ENCODE measurements around the gene FAM219A.
A peak's percentile ranks its signal among the peaks of the same experiment; 100 is the strongest.
"Not testable (repeated sequence)": the region's sequence is repeated elsewhere in the genome, so short reads cannot be mapped to it uniquely, and the experiment has no call there.

Gene FAM219A

GRCh38 chr9:34440017-34440416 lies 18.4 kb downstream of the FAM219A start:
- no peak for DNase-seq

GRCh38 chr9:34438465-34438864 lies 19.9 kb downstream of the FAM219A start:
- not testable (repeated sequence) for DNase-seq

GRCh38 chr9:34437926-34438307 lies 20.5 kb downstream of the FAM219A start:
- not testable (repeated sequence) for DNase-seq

- DNase-seq, result peak; percentile 86
Measured at GRCh38 chr9:34437006-34437925, 21.1 kb downstream of the FAM219A start.

GRCh38 chr9:34431667-34432066 lies 26.7 kb downstream of the FAM219A start:
- DNase-seq, result peak; percentile 28

GRCh38 chr9:34430843-34431437 lies 27.4 kb downstream of the FAM219A start:
- DNase-seq, result peak; percentile 90

GRCh38 chr9:34428325-34428958 lies 29.9 kb downstream of the FAM219A start:
- DNase-seq, result no peak

- no peak for DNase-seq
Measured at GRCh38 chr9:34426347-34427074, 31.9 kb downstream of the FAM219A start.

- DNase-seq, result no peak
Measured at GRCh38 chr9:34419716-34420504, 38.5 kb downstream of the FAM219A start.

- DNase-seq, result no peak
Measured at GRCh38 chr9:34417734-34418133, 40.6 kb downstream of the FAM219A start.

- peak; percentile 86 for DNase-seq
Measured at GRCh38 chr9:34413231-34413852, 45.0 kb downstream of the FAM219A start.

- DNase-seq, result no peak
Measured at GRCh38 chr9:34412336-34412735, 46.0 kb downstream of the FAM219A start.

- DNase-seq, result no peak
Measured at GRCh38 chr9:34409154-34409553, 49.2 kb downstream of the FAM219A start.

- no peak for DNase-seq
Measured at GRCh38 chr9:34408173-34408572, 50.2 kb downstream of the FAM219A start.

- no peak for DNase-seq
Measured at GRCh38 chr9:34406219-34406618, 52.2 kb downstream of the FAM219A start.

- no peak for DNase-seq
Measured at GRCh38 chr9:34405719-34406118, 52.7 kb downstream of the FAM219A start.

GRCh38 chr9:34403554-34404380 lies 54.6 kb downstream of the FAM219A start:
- DNase-seq, result peak; percentile 74

GRCh38 chr9:34400686-34401602 lies 57.4 kb downstream of the FAM219A start:
- no peak for DNase-seq

- no peak for DNase-seq
Measured at GRCh38 chr9:34400275-34400674, 58.1 kb downstream of the FAM219A start.

- DNase-seq, result no peak
Measured at GRCh38 chr9:34399729-34400128, 58.6 kb downstream of the FAM219A start.

Data from hematopoietic multipotent progenitor cell treated with erythropoietin and hydrocortisone succinate and interleukin-3 and kit ligand, for 6 days (in vitro differentiated cells).